ENCODE measurements around the gene PKN3.

The PKN3 gene

DNA sequence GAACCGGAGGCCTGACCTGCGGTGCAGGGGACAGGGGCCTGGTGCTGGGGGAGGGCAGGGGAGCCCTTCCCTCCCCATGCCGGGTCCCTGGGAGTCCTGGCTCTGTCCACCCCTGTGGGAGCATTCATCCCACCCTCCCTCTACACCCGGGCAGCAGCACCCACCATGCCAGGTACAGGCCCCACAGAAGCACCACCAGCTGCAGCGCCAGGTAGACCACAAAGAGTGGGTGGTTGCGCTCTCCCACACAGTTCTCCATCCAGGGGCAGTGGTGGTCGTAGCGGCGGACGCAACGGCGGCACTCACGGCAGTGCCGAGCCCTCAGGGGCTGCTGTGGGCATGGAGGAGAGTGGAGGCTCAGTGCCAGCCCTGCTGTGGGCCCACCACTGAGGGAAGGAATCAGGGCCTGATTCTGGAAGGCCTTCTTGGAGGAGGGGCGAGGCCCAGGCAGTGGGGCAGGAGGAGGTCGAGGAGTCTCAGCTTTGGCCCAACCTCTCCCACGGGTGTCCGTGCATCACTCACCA lies 19.2 kb downstream of the PKN3 start:
- Histone ChIP-seq H3K9ac (ENCODE audit: low read depth, low read length) (no peak overlapping the region), H3K4me3 (ENCODE audit: low read length) (no peak overlapping the region), H3K4me2 (ENCODE audit: low read length) (no peak overlapping the region), H3K9me3 (replicated peaks; ENCODE audit: low read length) (no peaks in the 10 kb centered on the region), H3K27me3 (ENCODE audit: control insufficient read depth, insufficient read depth, low read length) (no peaks in the 10 kb centered on the region), H3K36me3 (ENCODE audit: insufficient read depth, low read length) (peaks cover 4% of the 10 kb centered on the region), H3K4me1 (ENCODE audit: control insufficient read depth, insufficient read depth, low read length) (peaks cover 18% of the 10 kb centered on the region)

DNA sequence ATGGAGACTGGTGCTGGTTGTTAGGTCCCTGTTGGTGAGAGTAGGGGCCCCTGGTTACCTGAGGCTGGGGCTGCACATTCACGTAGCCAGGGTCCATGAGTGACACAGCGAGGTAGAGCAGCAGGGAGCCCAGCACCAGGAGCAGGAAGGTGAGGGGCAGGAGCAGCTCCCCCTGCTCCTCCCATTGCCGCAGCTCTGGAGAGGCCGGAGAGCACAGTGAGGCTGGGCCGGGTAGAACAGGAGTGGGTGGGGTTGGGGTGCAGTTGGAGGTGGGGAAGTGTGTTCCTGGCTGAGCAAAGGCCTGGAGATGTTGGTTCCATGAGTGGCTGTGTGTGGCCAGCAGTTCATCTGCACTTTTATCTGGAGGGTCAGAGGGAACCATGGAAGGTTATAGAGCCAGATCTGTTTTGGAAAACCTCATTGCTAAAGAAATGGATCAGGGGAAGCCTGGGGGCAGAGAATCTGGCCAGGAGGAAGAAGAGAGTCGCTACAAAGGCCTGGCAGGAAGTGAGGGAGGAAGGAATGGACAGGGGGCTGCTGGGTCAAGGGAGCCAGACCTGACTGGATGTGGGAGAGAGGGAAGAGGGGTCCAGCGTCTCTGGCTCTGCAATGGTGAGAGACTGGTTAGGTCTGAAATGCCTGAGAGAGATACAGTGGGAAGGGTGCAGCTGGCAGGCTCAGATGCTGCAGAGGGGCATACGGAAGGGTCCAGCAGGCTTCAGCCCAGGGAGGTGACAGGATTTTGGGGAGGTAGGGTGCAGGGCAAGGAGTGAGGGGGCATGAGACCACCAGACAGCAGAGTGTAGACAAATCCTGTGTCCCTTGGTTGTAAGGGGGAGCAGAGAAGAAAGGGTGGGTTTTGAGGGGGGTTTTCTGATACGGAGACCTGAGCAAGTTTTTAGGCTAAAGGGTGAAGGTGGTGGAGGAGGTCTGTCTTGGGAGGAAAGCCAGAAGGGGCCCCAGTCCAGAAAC lies 20.4 kb downstream of the PKN3 start:
- peaks cover 18% of the 10 kb centered on the region for H3K4me1 ChIP-seq (ENCODE audit: control insufficient read depth, insufficient read depth, low read length)
- H3K36me3 ChIP-seq (ENCODE audit: insufficient read depth, low read length): peaks cover 4% of the 10 kb centered on the region
- H3K4me2 ChIP-seq (ENCODE audit: low read length): peak overlapping the region; percentile 98
- peak overlapping the region; percentile 90 for H3K4me3 ChIP-seq (ENCODE audit: low read length)
- no peaks in the 10 kb centered on the region for H3K27me3 ChIP-seq (ENCODE audit: control insufficient read depth, insufficient read depth, low read length)
- no peaks in the 10 kb centered on the region for H3K9me3 ChIP-seq (replicated peaks; ENCODE audit: low read length)
- no peak overlapping the region for H3K9ac ChIP-seq (ENCODE audit: low read depth, low read length)

DNA sequence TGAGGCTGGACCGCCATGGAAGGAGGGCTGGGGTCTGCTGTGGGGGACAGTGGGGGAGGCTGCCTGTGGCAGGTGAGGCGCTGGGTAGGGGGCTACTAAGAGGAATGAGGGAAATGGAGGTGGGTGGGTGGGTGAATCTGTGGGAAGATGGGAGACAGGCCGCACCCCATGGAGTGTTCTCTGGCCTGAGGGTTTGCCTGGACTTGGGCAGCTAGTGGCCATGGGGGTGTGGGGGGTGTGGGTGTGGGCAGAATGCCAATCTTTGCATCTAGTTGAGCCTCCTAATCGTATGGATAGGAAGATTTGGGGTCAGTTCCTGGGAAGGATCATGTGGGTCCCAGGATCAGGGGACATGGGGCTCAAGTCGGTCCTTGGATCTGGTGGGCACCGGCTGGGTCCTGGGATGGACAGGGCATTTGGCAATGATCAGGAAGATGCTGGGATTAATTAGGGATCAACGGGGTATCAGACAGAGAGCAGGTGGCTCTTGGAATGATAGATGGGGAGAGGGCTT lies 21.1 kb downstream of the PKN3 start:
- Histone ChIP-seq H3K9ac (ENCODE audit: low read depth, low read length) (peak overlapping the region; percentile 77), H3K27me3 (ENCODE audit: control insufficient read depth, insufficient read depth, low read length) (no peaks in the 10 kb centered on the region), H3K4me3 (ENCODE audit: low read length) (peak overlapping the region; percentile 90), H3K4me1 (ENCODE audit: control insufficient read depth, insufficient read depth, low read length) (peaks cover 18% of the 10 kb centered on the region), H3K36me3 (ENCODE audit: insufficient read depth, low read length) (peaks cover 4% of the 10 kb centered on the region), H3K4me2 (ENCODE audit: low read length) (peak overlapping the region; percentile 98), H3K9me3 (replicated peaks; ENCODE audit: low read length) (no peaks in the 10 kb centered on the region)

GRCh38 chr9:128723866-128724743 lies 21.8 kb downstream of the PKN3 start, which contains the start of gene ZDHHC12:
TSS of gene ZDHHC12 (minus strand) at chr9:128724127. CDS start at chr9:128724093, 34 bp downstream.
- H3K27me3 ChIP-seq (ENCODE audit: control insufficient read depth, insufficient read depth, low read length): no peaks in the 10 kb centered on the region
- no peaks in the 10 kb centered on the region for H3K9me3 ChIP-seq (replicated peaks; ENCODE audit: low read length)
- H3K9ac ChIP-seq (ENCODE audit: low read depth, low read length): peak within 1 kb of the TSS; percentile 77
- H3K4me3 ChIP-seq (ENCODE audit: low read length): peak within 1 kb of the TSS; percentile 90
- H3K4me2 ChIP-seq (ENCODE audit: low read length): peak within 1 kb of the TSS; percentile 98
- H3K36me3 ChIP-seq (ENCODE audit: insufficient read depth, low read length): peaks cover 4% of the 10 kb centered on the region
- H3K4me1 ChIP-seq (ENCODE audit: control insufficient read depth, insufficient read depth, low read length): peaks cover 18% of the 10 kb centered on the region

GRCh38 chr9:128724744-128725211 lies 22.5 kb downstream of the PKN3 start:
- Histone ChIP-seq H3K36me3 (ENCODE audit: insufficient read depth, low read length) (peaks cover 4% of the 10 kb centered on the region), H3K4me2 (ENCODE audit: low read length) (peak overlapping the region; percentile 98), H3K27me3 (ENCODE audit: control insufficient read depth, insufficient read depth, low read length) (no peaks in the 10 kb centered on the region), H3K9me3 (replicated peaks; ENCODE audit: low read length) (no peaks in the 10 kb centered on the region), H3K9ac (ENCODE audit: low read depth, low read length) (no peak overlapping the region), H3K4me3 (ENCODE audit: low read length) (peak overlapping the region; percentile 90), H3K4me1 (ENCODE audit: control insufficient read depth, insufficient read depth, low read length) (peaks cover 15% of the 10 kb centered on the region)

DNA sequence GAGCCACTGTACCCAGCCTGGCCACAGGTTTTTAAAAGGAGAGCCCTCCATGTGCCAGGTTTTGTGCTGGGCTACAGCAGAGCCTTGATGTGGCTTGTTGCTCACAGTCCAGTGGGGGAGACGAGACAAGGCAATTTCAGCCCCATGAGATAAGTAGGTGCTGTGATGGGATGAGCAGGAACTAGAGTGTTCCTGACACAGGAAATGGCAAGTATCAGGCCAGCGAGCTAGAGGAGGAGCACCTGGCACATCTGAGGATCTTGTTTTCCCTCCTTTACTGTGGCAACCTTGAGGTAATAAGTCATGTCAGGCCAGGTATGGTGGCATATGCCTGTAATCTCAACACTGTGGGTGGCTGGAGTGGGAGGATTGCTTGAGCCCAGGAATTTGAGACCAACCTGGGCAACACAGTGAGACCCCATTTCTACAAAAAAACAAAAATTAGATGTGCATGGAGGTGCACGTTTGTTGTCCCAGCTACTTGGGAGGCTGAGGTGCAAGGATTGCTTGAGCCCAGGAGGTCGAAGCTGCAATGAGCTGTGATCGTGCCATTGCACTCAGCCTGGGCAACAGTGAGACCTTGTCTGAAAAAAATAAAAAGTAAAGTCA lies 25.4 kb downstream of the PKN3 start:
- Histone ChIP-seq H3K4me1 (ENCODE audit: control insufficient read depth, insufficient read depth, low read length) (peaks cover 15% of the 10 kb centered on the region), H3K4me2 (ENCODE audit: low read length) (no peak overlapping the region), H3K4me3 (ENCODE audit: low read length) (no peak overlapping the region), H3K9ac (ENCODE audit: low read depth, low read length) (no peak overlapping the region), H3K36me3 (ENCODE audit: insufficient read depth, low read length) (peaks cover 5% of the 10 kb centered on the region), H3K27me3 (ENCODE audit: control insufficient read depth, insufficient read depth, low read length) (no peaks in the 10 kb centered on the region), H3K9me3 (replicated peaks; ENCODE audit: low read length) (no peaks in the 10 kb centered on the region)

DNA sequence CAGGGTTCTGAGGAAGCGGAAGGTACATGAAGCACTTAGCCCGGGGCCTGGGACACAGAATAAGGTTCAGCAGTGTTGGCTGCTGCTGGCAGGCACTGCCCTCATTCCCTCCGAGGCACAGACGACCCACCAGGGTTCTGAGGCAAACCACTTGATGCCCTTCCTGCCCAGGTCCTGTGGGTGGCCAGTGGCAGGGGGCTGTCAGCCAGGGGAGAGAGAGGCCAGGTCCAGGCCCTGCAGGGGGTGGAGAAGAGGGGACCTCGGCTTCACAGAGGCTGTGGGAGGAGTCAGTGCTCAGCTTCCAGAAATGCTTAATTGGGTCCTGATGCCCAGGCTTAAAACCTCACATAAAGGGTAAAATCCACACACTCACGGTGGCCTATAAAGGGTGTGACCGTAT lies 26.0 kb downstream of the PKN3 start:
- Histone ChIP-seq H3K4me3 (ENCODE audit: low read length) (no peak overlapping the region), H3K4me2 (ENCODE audit: low read length) (no peak overlapping the region), H3K27me3 (ENCODE audit: control insufficient read depth, insufficient read depth, low read length) (no peaks in the 10 kb centered on the region), H3K36me3 (ENCODE audit: insufficient read depth, low read length) (peaks cover 8% of the 10 kb centered on the region), H3K9ac (ENCODE audit: low read depth, low read length) (no peak overlapping the region), H3K9me3 (replicated peaks; ENCODE audit: low read length) (no peaks in the 10 kb centered on the region), H3K4me1 (ENCODE audit: control insufficient read depth, insufficient read depth, low read length) (peaks cover 13% of the 10 kb centered on the region)

DNA sequence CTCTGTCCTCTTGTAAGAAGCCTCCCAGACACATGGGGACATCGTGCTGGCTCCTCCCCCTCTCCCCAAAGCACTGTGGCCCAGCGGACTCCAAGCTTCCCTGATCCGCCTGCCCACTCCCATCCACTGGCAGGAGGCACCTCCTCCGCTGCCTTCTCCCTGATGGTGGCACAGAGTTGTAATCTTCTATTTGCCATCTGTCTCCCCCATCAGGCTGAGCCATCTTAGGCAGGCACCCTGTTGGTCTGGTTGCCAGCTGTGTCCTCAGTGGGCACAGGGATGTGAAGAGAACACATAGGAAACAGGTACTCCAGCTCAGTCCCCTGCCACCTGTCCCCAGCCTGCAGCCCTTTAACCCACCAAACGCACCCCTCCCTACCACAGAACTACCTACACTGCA lies 27.0 kb downstream of the PKN3 start:
- no peak overlapping the region for H3K4me2 ChIP-seq (ENCODE audit: low read length)
- no peak overlapping the region for H3K9ac ChIP-seq (ENCODE audit: low read depth, low read length)
- H3K27me3 ChIP-seq (ENCODE audit: control insufficient read depth, insufficient read depth, low read length): no peaks in the 10 kb centered on the region
- peaks cover 8% of the 10 kb centered on the region for H3K4me1 ChIP-seq (ENCODE audit: control insufficient read depth, insufficient read depth, low read length)
- no peak overlapping the region for H3K4me3 ChIP-seq (ENCODE audit: low read length)
- no peaks in the 10 kb centered on the region for H3K9me3 ChIP-seq (replicated peaks; ENCODE audit: low read length)
- H3K36me3 ChIP-seq (ENCODE audit: insufficient read depth, low read length): peaks cover 8% of the 10 kb centered on the region

DNA sequence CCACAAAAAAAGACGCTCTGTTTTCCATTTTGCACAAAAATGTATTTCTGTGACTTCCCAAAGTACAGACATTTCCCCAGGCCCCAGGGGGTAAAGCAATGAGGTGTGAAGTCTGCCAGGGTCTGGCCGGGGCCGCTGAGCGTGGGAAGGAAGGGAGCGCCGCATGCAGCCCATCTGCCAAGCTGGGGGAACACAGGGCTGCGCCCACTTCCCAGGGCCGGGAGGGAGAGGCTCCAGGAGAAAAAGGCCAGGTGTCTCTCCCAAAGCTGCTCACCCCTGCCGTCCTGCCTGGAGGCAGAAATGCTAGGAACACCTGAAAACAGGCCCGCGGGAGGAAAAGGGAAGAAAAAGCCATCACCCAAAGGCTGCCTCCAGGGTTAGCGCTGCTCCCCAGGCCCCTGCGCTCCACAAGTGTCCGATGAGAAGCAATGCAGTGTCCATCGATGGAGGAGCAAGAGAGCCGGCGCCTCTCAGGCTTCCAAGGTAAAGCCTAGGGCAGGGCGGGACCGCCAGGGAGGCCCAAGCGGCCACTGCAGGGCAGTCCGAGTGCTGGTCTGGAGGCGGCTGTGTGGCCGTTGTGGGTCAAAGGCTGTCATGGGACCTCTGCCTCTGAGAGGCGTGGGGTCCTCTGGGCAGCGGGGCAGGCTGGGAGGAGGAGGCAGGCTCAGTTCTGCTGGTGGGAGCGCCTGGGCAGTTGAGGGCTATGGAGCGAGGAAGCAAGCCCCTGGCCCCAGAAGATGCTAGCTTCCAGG lies 27.6 kb downstream of the PKN3 start:
- Histone ChIP-seq H3K9ac (ENCODE audit: low read depth, low read length) (no peak overlapping the region), H3K36me3 (ENCODE audit: insufficient read depth, low read length) (peaks cover 8% of the 10 kb centered on the region)

DNA sequence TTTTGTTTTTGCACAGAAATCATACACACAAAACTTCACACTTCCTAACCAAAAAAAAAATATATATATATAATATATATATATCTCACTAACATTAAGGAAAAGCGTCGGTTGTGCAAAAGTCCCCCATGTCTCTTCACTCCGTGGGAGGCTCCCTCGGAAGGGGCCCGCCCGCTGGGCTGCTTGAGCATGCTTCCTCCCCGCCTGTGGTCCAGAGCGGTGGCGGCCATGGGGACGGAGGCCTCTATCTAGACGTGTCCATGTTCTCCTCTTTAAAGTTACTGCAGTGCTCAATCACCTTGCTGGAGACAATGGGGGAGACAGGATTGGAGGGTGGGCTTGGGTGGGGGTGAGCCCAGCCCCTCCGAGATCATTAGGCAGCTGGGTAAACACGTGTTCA lies 28.8 kb downstream of the PKN3 start:
- Histone ChIP-seq H3K9ac (ENCODE audit: low read depth, low read length) (no peak overlapping the region), H3K27me3 (ENCODE audit: control insufficient read depth, insufficient read depth, low read length) (no peaks in the 10 kb centered on the region), H3K9me3 (replicated peaks; ENCODE audit: low read length) (no peaks in the 10 kb centered on the region), H3K36me3 (ENCODE audit: insufficient read depth, low read length) (peaks cover 8% of the 10 kb centered on the region), H3K4me1 (ENCODE audit: control insufficient read depth, insufficient read depth, low read length) (no peaks in the 10 kb centered on the region), H3K4me2 (ENCODE audit: low read length) (no peak overlapping the region), H3K4me3 (ENCODE audit: low read length) (no peak overlapping the region)

More for the DNA sequence above, 27.6 kb downstream of the PKN3 start:
- Histone ChIP-seq H3K27me3 (ENCODE audit: control insufficient read depth, insufficient read depth, low read length) (no peaks in the 10 kb centered on the region), H3K4me1 (ENCODE audit: control insufficient read depth, insufficient read depth, low read length) (peaks cover 1% of the 10 kb centered on the region), H3K9me3 (replicated peaks; ENCODE audit: low read length) (no peaks in the 10 kb centered on the region), H3K4me2 (ENCODE audit: low read length) (no peak overlapping the region), H3K4me3 (ENCODE audit: low read length) (no peak overlapping the region)

All from skeletal muscle satellite cell (primary cell).